ENCODE data around the gene C2orf92. TPM values are rescaled to one million over a fixed set of nuclear protein-coding genes. Genes with fewer than 3 reads are reported as not detected.

C2orf92 gene
- total RNA-seq, 1 experiment from 2014 or later, result 3.0 TPM

DNA sequence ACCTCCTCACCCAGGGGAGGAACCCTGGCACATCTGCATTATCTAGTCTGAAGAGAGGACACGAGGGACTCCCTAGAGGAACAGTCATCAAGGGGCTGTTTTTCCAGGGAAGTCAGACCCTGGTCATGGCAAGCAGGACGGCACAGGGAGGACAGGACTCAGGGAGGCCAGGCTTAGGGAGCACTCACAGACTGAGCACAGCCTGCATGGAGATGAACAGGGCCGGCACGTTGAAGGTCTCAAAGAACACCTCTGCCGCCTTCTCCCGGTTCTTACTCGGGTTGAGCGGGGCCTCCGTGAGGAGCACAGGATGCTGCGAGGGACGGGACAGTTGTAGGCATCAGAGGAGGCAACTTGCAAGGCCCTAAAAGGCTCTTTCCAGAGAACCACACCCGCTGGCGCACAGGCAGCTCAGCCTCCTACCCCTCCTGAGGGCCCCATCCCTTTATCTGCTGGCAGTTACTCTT is 10.8 kb upstream of the C2orf92 start:
- Histone ChIP-seq H3K9me2 (replicated peaks; ENCODE audit: low read length) (no peaks in the 10 kb centered on the region), H3K4me2 (ENCODE audit: low read length) (no peak overlapping the region), H3K27ac (ENCODE audit: low read length) (no peak overlapping the region), H4K20me1 (ENCODE audit: low read length) (0 out of 2 replicates have a peak, but pooled peaks cover 8% of the 10 kb centered on the region), H3K9ac (ENCODE audit: low read length) (no peak overlapping the region), H3K9me3 (ENCODE audit: low read length) (0 out of 2 replicates have a peak, but pooled peaks cover 5% of the 10 kb centered on the region), H2AFZ (ENCODE audit: low read length) (no peak overlapping the region), H3K27me3 (ENCODE audit: low read length) (no peaks in the 10 kb centered on the region), H3K4me1 (ENCODE audit: insufficient read depth, low read length) (peaks cover 17% of the 10 kb centered on the region), H3K79me2 (ENCODE audit: low read length) (peaks cover 35% of the 10 kb centered on the region), H3K4me3 (ENCODE audit: low read length) (no peak overlapping the region), H3F3A (ENCODE audit: low read length, unreplicated experiment) (peaks cover 4% of the 10 kb centered on the region), H3K36me3 (ENCODE audit: low read depth, low read length) (peaks cover 28% of the 10 kb centered on the region)
- TF ChIP-seq, protein P1, sequence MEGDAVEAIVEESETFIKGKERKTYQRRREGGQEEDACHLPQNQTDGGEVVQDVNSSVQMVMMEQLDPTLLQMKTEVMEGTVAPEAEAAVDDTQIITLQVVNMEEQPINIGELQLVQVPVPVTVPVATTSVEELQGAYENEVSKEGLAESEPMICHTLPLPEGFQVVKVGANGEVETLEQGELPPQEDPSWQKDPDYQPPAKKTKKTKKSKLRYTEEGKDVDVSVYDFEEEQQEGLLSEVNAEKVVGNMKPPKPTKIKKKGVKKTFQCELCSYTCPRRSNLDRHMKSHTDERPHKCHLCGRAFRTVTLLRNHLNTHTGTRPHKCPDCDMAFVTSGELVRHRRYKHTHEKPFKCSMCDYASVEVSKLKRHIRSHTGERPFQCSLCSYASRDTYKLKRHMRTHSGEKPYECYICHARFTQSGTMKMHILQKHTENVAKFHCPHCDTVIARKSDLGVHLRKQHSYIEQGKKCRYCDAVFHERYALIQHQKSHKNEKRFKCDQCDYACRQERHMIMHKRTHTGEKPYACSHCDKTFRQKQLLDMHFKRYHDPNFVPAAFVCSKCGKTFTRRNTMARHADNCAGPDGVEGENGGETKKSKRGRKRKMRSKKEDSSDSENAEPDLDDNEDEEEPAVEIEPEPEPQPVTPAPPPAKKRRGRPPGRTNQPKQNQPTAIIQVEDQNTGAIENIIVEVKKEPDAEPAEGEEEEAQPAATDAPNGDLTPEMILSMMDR (conservative IDR thresholded peaks at IDR 0.05; ENCODE audit: low read depth, low read length), result no peak
- TF ChIP-seq EZH2 (IDR thresholded peaks at IDR 0.05; ENCODE audit: low read length, unreplicated experiment) (no peak), EZH2phosphoT487 (IDR thresholded peaks at IDR 0.05; ENCODE audit: borderline replicate concordance, low read length) (no peak)
- ChIA-PET POLR2A (ENCODE audit: unreplicated experiment) (no interaction called here), CTCF (no interaction called here)
- no TSS peak for BruUV-seq (replicated peaks)
- ATAC-seq, result no peak
- DNase-seq, result no peak
- intact Hi-C loops (cut with micrococcal nuclease), result no loop called here

DNA sequence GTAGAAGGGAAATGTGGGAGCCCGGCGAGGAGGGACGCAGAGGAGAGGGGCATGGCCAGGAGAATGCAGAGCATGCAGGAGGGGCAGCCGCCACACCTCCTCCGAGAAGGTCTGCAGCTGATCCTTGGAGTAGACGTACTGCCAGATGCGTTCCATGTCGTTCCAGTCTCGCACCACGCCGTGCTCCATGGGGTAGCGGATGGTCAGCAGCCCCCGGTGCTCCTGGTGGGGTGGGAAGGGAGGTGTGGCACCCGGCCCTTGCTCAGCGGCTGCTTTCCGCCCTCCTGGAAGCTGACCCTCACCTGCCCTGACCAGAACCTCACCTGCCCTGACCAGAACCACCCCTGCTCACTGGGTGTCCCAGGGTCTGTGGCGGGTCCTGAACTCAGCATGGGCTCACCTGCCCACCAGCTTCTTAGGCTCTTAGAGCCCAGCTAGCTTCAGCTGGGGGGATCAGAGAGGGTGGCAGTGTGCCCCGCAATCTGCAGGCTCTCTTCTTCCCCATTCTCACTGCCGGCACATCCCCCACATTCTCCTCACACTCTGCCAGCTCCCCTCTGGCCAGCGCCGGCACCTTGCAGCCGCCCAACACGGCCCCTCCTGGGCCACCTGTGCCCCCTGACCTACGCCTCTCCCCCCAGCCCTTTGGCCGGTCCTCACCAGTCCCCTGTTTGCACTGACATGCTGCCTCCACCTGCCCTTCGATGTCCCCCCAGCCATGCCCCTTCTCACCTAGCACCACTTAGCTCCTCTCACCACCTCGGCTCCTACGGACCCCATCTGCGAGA is 10.1 kb upstream of the C2orf92 start:
- BruUV-seq (replicated peaks), result no TSS peak
- Histone ChIP-seq H3K4me1 (ENCODE audit: insufficient read depth, low read length) (peaks cover 17% of the 10 kb centered on the region), H3K79me2 (ENCODE audit: low read length) (peaks cover 35% of the 10 kb centered on the region), H3K27me3 (ENCODE audit: low read length) (no peaks in the 10 kb centered on the region), H3K9ac (ENCODE audit: low read length) (no peak overlapping the region), H3K9me3 (ENCODE audit: low read length) (0 out of 2 replicates have a peak, but pooled peaks cover under 1% of the 10 kb centered on the region), H3K27ac (ENCODE audit: low read length) (no peak overlapping the region), H3F3A (ENCODE audit: low read length, unreplicated experiment) (peaks cover 4% of the 10 kb centered on the region), H3K36me3 (ENCODE audit: low read depth, low read length) (peaks cover 22% of the 10 kb centered on the region), H4K20me1 (ENCODE audit: low read length) (0 out of 2 replicates have a peak, but pooled peaks cover 8% of the 10 kb centered on the region), H3K4me2 (ENCODE audit: low read length) (no peak overlapping the region), H2AFZ (ENCODE audit: low read length) (no peak overlapping the region), H3K4me3 (ENCODE audit: low read length) (no peak overlapping the region), H3K9me2 (replicated peaks; ENCODE audit: low read length) (no peaks in the 10 kb centered on the region)
- CTCF ChIA-PET, result no interaction called here
- ATAC-seq, result no peak
- intact Hi-C loops (cut with micrococcal nuclease), result no loop called here
- TF ChIP-seq, protein P1 (conservative IDR thresholded peaks at IDR 0.05; ENCODE audit: low read depth, low read length), result no peak
- TF ChIP-seq EZH2phosphoT487 (IDR thresholded peaks at IDR 0.05; ENCODE audit: borderline replicate concordance, low read length), result no peak
- no peak for TF ChIP-seq EZH2 (IDR thresholded peaks at IDR 0.05; ENCODE audit: low read length, unreplicated experiment)
- POLR2A ChIA-PET (ENCODE audit: unreplicated experiment), result no interaction called here
- no peak for DNase-seq
